Gastroesophageal sphincter (tissue), 4 donors: ENCODE results near the gene RNF10. TPM values are rescaled to one million over a fixed set of nuclear protein-coding genes. Genes with fewer than 3 reads are reported as not detected.
A peak's percentile ranks its signal among the peaks of the same experiment; 100 is the strongest.

Experiments
- ATAC-seq: fragments of 150-250 bp; one replicate; pipeline ENCODE4 v1.9.1; 2016; ENCODE audit warnings: mild to moderate bottlenecking, moderate library complexity
- H3K27ac ChIP-seq, 4 donors: fragments of 200-600 bp; sonication (generic) in 3 of 4; 1 replicate in 3 of 4; 2 replicates in 1 of 4; pipeline ENCODE4 v1.5.1; 2016 to 2019
- H3K27me3 ChIP-seq: fragments of 200-600 bp; sonication (generic); one replicate; pipeline ENCODE4 v1.5.1; 2019
- H3K36me3 ChIP-seq, 2 donors: fragments of 200-600 bp; sonication (generic); one replicate each; pipeline ENCODE4 v1.5.1; 2019; ENCODE audit warnings: control low read depth in 1 of 2
- H3K4me1 ChIP-seq, 3 donors: fragments of 200-600 bp; sonication (generic); 1 replicate in 2 of 3; 2 replicates in 1 of 3; pipeline ENCODE4 v1.5.1; 2016 to 2019; ENCODE audit warnings: control low read depth in 2 of 3
- H3K4me3 ChIP-seq, 2 donors: fragments of 200-600 bp; sonication (generic); one replicate each; pipeline ENCODE4 v1.5.1; 2019; ENCODE audit warnings: mild to moderate bottlenecking in 1 of 2, moderate library complexity in 1 of 2
- H3K9me3 ChIP-seq, 3 donors: fragments of 200-600 bp; sonication (generic); one replicate each; pipeline ENCODE4 v1.5.1; 2017 to 2019; ENCODE audit warnings: control low read depth in 2 of 3
- EP300 ChIP-seq: sonication (generic); formaldehyde crosslinking; IDR thresholded peaks from one replicate; pipeline ENCODE4 v1.6.1; 2017; ENCODE audit warnings: antibody characterized with exemption, mild to moderate bottlenecking
- POLR2A ChIP-seq, 2 donors: fragments of 450-650 bp; IDR thresholded peaks; one replicate each; pipeline ENCODE4 v1.6.1; 2017; ENCODE audit warnings: antibody characterized with exemption in 2 of 2, mild to moderate bottlenecking in 2 of 2, moderate library complexity in 1 of 2
- POLR2AphosphoS5 ChIP-seq: sonication (generic); formaldehyde crosslinking; IDR thresholded peaks from one replicate; pipeline ENCODE4 v1.6.1; 2017; ENCODE audit warnings: antibody characterized with exemption
- WGBS, 2 donors: methylation state at CpG; one replicate each; pipeline ENCODE4 v1.1.5; 2018; ENCODE audit warnings: low coverage in 1 of 2; 5-methylcytosine and 5-hydroxymethylcytosine counted together
- total RNA-seq, 4 donors: library from RNA; depleted of rRNA; stranded (reverse); fragments of >200 nt; gene quantifications; one replicate each; pipeline ENCODE4 v1.1.0, GENCODE V29; 2016
- TF ChIP-seq, protein P1 (sequence below), 4 experiments: fragments of 200-600 bp in 2 of 4; fragments of 450-650 bp in 2 of 4; sonication (generic) in 1 of 4; IDR thresholded peaks; one replicate each; pipeline ENCODE4 v1.5.1; 2017 to 2019; ENCODE audit warnings: antibody characterized with exemption in 4 of 4, mild to moderate bottlenecking in 2 of 4, moderate library complexity in 2 of 4

The RNF10 gene
- total RNA-seq, 4 donors from 2014 or later, result 134 to 273 (median 161) TPM

DNA sequence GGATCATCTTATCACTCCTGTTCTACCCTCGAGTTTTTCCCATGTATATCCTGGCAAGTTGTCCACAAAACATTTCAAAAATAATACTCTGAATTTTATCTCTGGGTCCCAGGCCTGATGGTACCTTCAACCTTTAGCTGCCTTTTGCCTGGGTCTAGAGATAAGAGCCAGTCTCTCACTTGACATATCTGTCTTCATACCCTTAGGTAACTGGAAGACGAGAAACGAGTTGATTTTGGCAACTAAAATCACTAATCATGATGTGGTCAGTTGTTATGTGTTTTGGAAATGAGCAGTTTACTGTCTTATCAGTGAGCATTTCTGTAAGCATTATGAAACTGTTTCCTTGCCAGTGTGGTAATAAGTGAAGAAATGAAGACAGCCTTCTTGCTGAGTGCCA is 6.3 kb downstream of the RNF10 start:
- H3K36me3 ChIP-seq, result peaks cover 0 to 9% of the 10 kb centered on the region in 2 donors
- H3K9me3 ChIP-seq, result no peaks in the 10 kb centered on the region
- 0 to 18% methylated on average over 3 of the region's 3 CpGs for WGBS, 2 donors
- no peak overlapping the region for H3K4me3 ChIP-seq
- H3K27ac ChIP-seq, result peak overlapping the region; percentile 85 to 99 (median 98)
- TF ChIP-seq POLR2A (IDR thresholded peaks at IDR 0.05) (no peak), POLR2AphosphoS5 (peak; percentile 42), EP300 (no peak)
- TF ChIP-seq, protein P1, sequence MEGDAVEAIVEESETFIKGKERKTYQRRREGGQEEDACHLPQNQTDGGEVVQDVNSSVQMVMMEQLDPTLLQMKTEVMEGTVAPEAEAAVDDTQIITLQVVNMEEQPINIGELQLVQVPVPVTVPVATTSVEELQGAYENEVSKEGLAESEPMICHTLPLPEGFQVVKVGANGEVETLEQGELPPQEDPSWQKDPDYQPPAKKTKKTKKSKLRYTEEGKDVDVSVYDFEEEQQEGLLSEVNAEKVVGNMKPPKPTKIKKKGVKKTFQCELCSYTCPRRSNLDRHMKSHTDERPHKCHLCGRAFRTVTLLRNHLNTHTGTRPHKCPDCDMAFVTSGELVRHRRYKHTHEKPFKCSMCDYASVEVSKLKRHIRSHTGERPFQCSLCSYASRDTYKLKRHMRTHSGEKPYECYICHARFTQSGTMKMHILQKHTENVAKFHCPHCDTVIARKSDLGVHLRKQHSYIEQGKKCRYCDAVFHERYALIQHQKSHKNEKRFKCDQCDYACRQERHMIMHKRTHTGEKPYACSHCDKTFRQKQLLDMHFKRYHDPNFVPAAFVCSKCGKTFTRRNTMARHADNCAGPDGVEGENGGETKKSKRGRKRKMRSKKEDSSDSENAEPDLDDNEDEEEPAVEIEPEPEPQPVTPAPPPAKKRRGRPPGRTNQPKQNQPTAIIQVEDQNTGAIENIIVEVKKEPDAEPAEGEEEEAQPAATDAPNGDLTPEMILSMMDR (IDR thresholded peaks at IDR 0.05), result no peak
- H3K27me3 ChIP-seq, result no peaks in the 10 kb centered on the region
- ATAC-seq, result peak; percentile 47
- H3K4me1 ChIP-seq, result peaks cover 13 to 100% (median 64%) of the 10 kb centered on the region in 3 donors

DNA sequence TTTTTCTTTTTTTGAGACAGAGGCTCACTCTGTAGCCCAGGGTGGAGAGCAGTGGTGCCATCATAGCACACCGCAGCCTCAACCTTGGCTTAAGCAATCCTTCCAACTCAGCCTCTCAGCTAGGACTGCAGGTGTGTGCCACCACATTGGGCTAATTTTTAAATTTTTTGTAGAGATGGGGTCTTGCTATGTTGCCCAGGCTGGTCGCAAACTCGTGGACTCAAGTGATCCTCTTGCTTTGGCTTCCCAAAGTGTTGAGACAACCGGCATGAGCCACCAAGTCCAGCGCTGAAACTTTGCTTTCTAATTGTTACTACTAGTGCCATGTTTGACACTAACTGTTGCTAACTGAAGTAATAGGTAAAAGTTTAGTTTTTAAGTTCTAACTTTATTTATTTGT is 8.0 kb downstream of the RNF10 start:
- WGBS, 2 donors, result 100% methylated on average over 1 to 5 of the region's 5 CpGs
- H3K27ac ChIP-seq, result peak overlapping the region in 3 of 4 donors; percentile 59 to 99 (median 98)
- H3K4me1 ChIP-seq, result peaks cover 11 to 100% (median 56%) of the 10 kb centered on the region in 3 donors
- TF ChIP-seq, protein P1 (IDR thresholded peaks at IDR 0.05), result no peak
- TF ChIP-seq POLR2AphosphoS5, result no peak
- no peak for TF ChIP-seq POLR2A (IDR thresholded peaks at IDR 0.05)
- no peak for TF ChIP-seq EP300
- no peaks in the 10 kb centered on the region for H3K27me3 ChIP-seq
- H3K4me3 ChIP-seq, result no peak overlapping the region
- ATAC-seq, result no peak
- H3K9me3 ChIP-seq, result no peaks in the 10 kb centered on the region
- H3K36me3 ChIP-seq, result peaks cover 2 to 21% of the 10 kb centered on the region in 2 donors

DNA sequence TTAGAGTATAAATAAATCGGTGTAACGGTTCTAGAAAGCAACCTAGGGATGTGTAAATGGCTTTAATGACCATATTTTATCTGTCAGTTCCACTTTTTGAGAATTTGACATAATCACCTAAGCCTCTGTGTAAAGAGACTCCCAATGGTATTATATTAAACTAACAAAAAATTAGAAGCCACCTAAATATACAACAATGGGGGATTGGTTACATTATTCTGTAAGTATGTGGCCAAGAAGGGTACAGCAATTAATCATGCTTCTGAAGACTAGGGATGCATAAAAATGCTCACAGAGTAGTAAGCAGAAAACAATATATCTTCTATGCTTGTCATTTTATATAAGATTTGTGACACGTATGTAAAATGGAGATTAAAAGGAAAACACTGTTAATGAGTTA is 10.5 kb downstream of the RNF10 start:
- WGBS, 2 donors, result 66 to 73% methylated on average over 3 of the region's 3 CpGs

DNA sequence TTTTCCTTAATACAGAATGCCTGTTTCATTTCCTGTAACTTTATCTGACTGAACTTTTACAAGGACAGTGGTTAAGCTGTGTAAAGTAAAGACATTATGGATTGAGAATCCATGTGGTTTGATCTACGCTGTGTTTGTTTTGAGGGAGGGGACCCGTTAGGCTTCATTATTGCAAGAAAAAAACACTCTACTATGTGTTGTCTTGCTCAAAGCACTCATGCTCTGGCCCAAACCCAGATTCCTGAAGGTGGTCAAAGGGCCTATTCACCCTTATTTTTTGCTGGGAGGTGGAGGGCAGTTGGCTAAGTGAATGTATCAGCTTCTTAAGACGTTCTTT is 11.9 kb downstream of the RNF10 start:
- peak overlapping the region in 2 of 4 donors; percentile 1 to 21 for H3K27ac ChIP-seq
- no peak overlapping the region for H3K4me3 ChIP-seq
- no peak for ATAC-seq
- no peaks in the 10 kb centered on the region for H3K27me3 ChIP-seq
- H3K4me1 ChIP-seq, result peaks cover 0 to 97% (median 28%) of the 10 kb centered on the region in 3 donors
- peaks cover 4 to 56% of the 10 kb centered on the region in 2 donors for H3K36me3 ChIP-seq
- 70 to 79% methylated on average over 3 of the region's 3 CpGs for WGBS, 2 donors
- H3K9me3 ChIP-seq, result no peaks in the 10 kb centered on the region
- TF ChIP-seq, protein P1 (IDR thresholded peaks at IDR 0.05), result no peak
- TF ChIP-seq POLR2AphosphoS5 (no peak), POLR2A (IDR thresholded peaks at IDR 0.05) (no peak), EP300 (no peak)

More for the DNA sequence above, 10.5 kb downstream of the RNF10 start:
- Histone ChIP-seq H3K27me3 (no peaks in the 10 kb centered on the region), H3K27ac (peak overlapping the region in 2 of 4 donors; percentile 40 to 99), H3K36me3 (peaks cover 4 to 46% of the 10 kb centered on the region in 2 donors), H3K4me3 (no peak overlapping the region), H3K4me1 (peaks cover 3 to 97% (median 32%) of the 10 kb centered on the region in 3 donors), H3K9me3 (no peaks in the 10 kb centered on the region)
- ATAC-seq, result no peak
- TF ChIP-seq POLR2A (IDR thresholded peaks at IDR 0.05) (no peak), POLR2AphosphoS5 (no peak), EP300 (no peak)
- TF ChIP-seq, protein P1 (IDR thresholded peaks at IDR 0.05), result no peak

DNA sequence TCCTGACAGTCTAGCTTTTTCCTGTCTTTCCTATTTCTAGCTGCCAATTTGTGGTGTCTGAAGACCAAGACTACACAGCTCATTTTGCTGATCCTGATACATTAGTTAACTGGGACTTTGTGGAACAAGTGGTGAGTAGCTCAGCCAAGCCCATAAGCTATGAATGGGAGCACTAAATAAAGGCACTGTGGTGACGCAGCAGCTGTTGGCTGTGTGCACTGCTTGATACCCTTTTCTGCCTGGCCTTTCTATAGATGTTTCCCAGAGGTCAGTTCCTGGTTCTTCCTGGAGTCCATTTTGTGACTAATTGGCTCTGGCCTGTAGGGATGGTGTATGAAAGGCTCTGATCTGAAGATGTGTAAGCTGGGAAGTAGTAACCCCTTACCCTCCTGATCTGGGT is 20.5 kb downstream of the RNF10 start:
- peaks cover 4 to 92% of the 10 kb centered on the region in 2 donors for H3K36me3 ChIP-seq
- peak overlapping the region in 3 of 4 donors; percentile 8 to 54 (median 40) for H3K27ac ChIP-seq
- no peak overlapping the region for H3K4me3 ChIP-seq
- H3K4me1 ChIP-seq, result peaks cover 0 to 54% (median 10%) of the 10 kb centered on the region in 3 donors
- 70% methylated on average over 1 of the region's 1 CpG; no CpG with 5 or more reads in 1 of the 2 donors for WGBS, 2 donors
- ATAC-seq, result no peak
- no peaks in the 10 kb centered on the region for H3K27me3 ChIP-seq
- TF ChIP-seq, protein P1 (IDR thresholded peaks at IDR 0.05), result no peak
- no peak for TF ChIP-seq POLR2AphosphoS5
- TF ChIP-seq EP300, result no peak
- no peak for TF ChIP-seq POLR2A (IDR thresholded peaks at IDR 0.05)
- no peaks in the 10 kb centered on the region for H3K9me3 ChIP-seq
